GM21423 (cell line): Measurements from ENCODE around the gene UBE2E3.
"Not testable (repeated sequence)": the region's sequence is repeated elsewhere in the genome, so short reads cannot be mapped to it uniquely, and the experiment has no call there.

ENCODE experiments used
- ATAC-seq: cut with Tn5 transposase; IDR thresholded peaks from one replicate; pipeline ENCODE4 v1.9.1; 2021; ENCODE audit warnings: mild to moderate bottlenecking, moderate library complexity; ENCODE audit not compliant: unreplicated experiment

The UBE2E3 gene

DNA sequence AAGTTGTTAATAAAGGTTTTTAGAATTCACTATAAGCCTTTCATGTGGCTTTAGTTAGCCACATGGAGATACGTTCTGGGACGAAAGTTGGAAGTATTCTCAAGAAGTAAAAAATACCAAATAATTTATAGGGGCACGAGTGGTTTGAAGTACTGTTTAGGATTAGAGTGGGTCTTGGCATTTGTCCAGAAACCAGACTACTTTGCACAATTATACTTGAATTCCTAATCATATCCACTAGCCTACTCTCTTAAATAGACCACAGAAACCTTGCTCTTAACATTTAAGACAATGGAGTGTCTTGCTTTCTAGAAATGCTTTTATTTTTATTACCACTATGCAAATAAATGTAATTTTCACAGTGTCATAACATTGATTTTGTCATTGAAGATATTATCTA is 44.6 kb downstream of the UBE2E3 start:
- ATAC-seq, result no peak

DNA sequence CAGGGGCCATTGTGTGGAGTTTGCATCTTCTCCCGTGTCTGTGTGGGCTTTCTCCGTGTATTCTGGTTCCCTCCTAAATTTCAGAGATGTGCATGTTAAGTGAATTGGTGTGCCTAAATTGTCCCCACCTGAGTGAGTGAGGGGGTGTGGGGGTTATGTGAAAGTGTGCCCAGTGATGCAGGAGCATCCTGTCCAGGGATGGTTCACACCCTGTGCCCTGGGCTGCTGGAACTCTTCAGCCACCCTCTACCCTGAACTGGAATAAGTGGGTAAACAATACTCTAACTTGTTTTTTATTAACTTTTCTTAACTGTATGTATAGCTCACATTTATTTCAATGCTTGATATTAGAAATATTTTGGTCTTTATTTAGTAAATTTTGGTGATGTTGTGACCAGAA is 56.0 kb downstream of the UBE2E3 start:
- peak; percentile 79 for ATAC-seq

- ATAC-seq, result peak; percentile 59
Observed at GRCh38 chr2:181036848-181037603, 56.6 kb downstream of the UBE2E3 start.

DNA sequence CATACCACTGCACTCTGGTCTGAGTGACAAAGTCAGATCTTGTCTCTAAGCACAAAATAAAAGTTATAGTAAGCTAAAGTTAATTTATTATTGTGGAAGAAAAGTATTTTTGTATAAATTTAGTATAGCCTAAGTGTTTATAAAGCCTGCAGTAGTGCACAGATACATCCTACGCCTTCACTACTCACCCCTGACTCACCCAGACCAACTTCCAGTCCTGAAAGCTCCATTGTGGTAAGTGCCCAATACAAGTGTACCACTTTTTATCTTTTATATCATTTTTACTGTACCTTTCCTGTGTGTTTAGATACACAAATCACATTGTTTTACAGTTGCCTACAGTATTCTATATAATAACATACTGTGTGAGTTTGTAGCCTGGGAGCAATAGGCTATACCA is 57.5 kb downstream of the UBE2E3 start:
- ATAC-seq, result no peak

DNA sequence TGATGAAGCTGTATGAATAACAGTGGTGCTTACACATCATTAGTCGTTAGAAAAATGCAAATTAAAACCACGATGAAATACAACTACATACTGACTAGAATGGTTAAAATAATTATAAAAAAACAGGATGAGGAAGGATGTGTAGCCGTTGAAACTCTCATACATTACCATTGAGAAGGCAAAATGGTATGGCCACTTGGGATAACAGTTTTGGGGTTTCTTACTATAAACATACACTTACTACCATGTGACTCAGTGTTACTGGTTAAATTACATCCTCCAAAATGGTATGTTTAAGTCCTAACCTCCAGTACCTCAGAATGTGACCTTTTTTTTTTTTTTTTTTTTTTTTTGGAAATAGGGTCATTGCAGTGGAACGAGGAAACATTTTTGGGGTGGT is 58.4 kb downstream of the UBE2E3 start:
- ATAC-seq, result no peak

DNA sequence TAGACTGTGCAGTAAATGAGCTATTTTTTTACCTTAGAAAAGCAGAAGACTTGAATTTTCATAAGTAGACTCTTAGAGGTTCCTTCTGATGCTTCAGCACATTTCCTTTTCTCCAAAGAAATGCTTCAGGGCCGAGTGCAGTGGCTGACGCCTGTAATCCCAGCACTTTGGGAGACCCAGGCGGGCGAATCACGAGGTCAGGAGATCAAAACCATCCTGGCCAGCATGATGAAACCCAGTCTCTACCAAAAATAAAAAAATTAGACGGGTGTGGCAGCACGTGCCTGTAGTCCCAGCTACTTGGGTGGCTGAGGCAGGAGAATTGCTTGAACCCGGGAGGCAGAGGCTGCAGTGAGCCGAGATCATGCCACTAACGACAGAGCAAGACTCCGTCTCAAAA is 60.4 kb downstream of the UBE2E3 start:
- ATAC-seq, result not testable (repeated sequence)

GRCh38 chr2:181041661-181042060 is 61.3 kb downstream of the UBE2E3 start:
- ATAC-seq, result peak; percentile 38

- ATAC-seq, result no peak
Observed at GRCh38 chr2:181042706-181043105, 62.3 kb downstream of the UBE2E3 start.

- peak; percentile 73 for ATAC-seq
Observed at GRCh38 chr2:181046833-181047232, 66.4 kb downstream of the UBE2E3 start.

DNA sequence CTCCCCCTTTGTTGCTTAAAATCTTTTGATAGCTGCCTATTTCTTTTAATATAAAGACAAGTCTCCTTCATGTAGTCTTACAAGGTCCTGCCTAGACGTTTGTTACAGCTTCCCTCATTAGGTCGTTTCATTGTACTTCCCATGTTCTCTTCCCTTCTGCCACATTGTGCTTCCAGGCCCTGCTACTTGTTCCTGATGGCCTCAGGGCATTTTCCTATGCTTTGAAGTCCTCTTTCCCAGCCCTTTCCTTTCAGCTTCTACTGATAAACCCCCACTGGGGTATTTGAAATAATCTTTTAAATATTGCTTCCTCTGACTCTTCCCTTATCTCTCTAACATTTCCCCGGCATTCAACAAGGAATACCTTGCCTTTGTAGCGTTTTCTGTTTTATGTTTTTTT is 67.4 kb downstream of the UBE2E3 start:
- no peak for ATAC-seq

GRCh38 chr2:181051861-181052522 is 71.6 kb downstream of the UBE2E3 start:
- ATAC-seq, result no peak

DNA sequence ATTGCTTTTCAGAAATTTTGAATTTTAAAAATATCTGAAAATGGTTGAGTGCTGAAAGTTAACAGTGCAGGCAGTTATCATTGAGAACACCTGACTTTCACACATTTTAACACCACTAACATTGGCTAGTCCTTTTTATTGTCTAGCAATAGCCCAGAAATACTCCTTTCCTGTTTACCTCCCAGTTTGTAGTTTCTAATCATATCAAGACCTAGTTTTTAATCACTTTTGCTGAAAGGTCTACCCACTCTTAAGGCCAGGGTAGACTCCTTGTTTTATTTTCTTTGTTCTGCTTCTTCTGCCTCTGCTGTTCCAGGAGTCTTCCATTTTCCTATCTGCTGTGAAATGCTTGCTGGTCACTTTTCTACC is 72.1 kb downstream of the UBE2E3 start:
- no peak for ATAC-seq

- no peak for ATAC-seq
Observed at GRCh38 chr2:181054256-181054655, 73.9 kb downstream of the UBE2E3 start.

DNA sequence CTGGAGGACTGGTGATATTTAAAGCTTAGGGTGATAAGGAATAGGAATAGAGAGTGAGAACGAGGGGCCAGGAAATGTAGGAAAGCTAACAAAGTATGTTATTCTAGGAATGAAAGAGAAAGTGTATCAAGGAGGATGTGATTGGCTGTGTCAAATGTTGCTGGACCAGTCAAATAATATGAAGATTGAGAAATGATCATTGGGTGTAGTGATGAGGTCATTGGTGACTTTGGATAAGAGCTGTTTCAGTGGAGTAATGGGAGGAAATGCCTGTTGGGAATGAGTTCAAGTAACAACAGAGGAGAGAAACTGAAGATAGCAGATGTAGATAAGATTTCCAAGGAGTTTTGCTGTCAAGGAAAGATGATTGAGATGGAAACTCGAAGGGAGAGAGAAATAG is 74.4 kb downstream of the UBE2E3 start:
- ATAC-seq, result no peak

- no peak for ATAC-seq
Observed at GRCh38 chr2:181058378-181059269, 78.2 kb downstream of the UBE2E3 start.

DNA sequence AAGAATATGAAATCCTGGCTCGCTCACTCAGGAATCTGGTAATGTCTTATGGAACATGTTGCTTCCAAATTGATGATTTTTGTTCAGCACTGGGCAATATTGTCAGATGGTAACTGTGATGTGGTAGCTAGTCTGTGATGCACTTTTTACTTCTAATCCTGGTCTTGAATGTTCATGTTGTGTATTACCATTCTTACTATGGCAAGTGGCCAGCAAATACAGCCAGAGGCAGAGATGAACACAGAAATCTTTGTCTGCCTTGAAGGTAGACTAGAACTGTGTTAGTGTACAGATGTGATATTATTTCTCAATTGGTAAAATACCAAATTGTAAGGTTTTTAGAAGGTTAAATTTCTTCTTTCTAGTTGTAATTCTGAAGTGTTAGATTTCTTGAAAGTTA is 83.3 kb downstream of the UBE2E3 start:
- no peak for ATAC-seq

- no peak for ATAC-seq
Observed at GRCh38 chr2:181065458-181065857, 85.1 kb downstream of the UBE2E3 start.

- ATAC-seq, result no peak
Observed at GRCh38 chr2:181066333-181066732, 85.9 kb downstream of the UBE2E3 start.

DNA sequence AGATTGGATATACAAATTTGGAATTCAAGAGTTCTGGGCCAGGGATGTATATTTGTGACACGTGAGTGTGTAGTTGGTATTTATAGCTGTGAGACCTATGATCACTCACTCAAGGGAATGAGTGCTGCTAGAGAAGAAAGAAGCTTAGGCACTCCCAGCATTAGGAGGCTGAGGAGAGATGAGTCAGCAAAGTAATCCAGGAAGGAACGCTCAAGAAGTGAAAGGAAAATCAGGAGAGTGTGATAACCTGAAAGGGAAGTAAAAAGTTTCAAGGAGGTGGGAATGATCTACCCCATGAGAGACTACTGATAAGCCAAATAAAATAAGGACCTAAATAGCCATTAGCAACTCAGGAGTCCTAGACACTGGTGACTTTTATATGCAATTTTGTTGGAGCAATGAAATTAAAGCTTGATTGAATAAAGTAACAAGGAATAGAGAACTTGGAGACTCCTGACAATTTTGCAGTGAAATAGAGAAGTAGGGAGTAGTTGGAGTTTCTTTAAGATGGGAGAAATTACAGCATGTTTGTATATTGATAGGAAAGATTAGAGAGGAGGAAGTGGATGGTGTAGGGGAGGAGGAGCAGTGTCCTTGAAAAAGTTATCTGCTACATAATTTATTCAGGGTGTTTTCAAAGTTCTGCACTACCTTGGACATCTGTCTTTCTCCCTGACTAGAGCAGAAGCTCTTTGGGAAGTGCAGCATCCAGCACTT is 89.9 kb downstream of the UBE2E3 start:
- no peak for ATAC-seq

- no peak for ATAC-seq
Observed at GRCh38 chr2:181070836-181071200, 90.4 kb downstream of the UBE2E3 start.
